Hepatocyte (in vitro differentiated cells): Measurements from ENCODE around the gene FCMR. TPM values are rescaled to one million over a fixed set of nuclear protein-coding genes. Genes with fewer than 3 reads are reported as not detected.

Experiments
- DNase-seq: peaks from one replicate; pipeline ENCODE4 v3.0.0-alpha.2; 2016; ENCODE audit warnings: low spot score
- H2AFZ ChIP-seq: fragments of 200-600 bp; sonication (generic); 2 replicates; pipeline ENCODE4 v1.6.0; 2016; ENCODE audit warnings: antibody characterized with exemption, mild to moderate bottlenecking
- H3K27ac ChIP-seq: fragments of 200-600 bp; sonication (generic); 2 replicates; pipeline ENCODE4 v1.5.1; 2016; ENCODE audit warnings: mild to moderate bottlenecking
- H3K27me3 ChIP-seq: fragments of 200-600 bp; sonication (generic); 2 replicates; pipeline ENCODE4 v1.6.1; 2016
- H3K36me3 ChIP-seq: fragments of 200-600 bp; sonication (generic); replicated peaks from 2 replicates; pipeline ENCODE4 v1.5.1; 2016; ENCODE audit warnings: low read depth; ENCODE audit not compliant: insufficient read depth
- H3K4me1 ChIP-seq: fragments of 200-600 bp; sonication (generic); 2 replicates; pipeline ENCODE4 v1.5.1; 2016; ENCODE audit warnings: mild to moderate bottlenecking, moderate library complexity; ENCODE audit not compliant: insufficient read depth
- H3K4me2 ChIP-seq: fragments of 200-600 bp; sonication (generic); 2 replicates; pipeline ENCODE4 v1.6.0; 2016
- H3K4me3 ChIP-seq: fragments of 200-600 bp; sonication (generic); 2 replicates; pipeline ENCODE4 v1.5.1; 2016; ENCODE audit warnings: mild to moderate bottlenecking
- H3K79me2 ChIP-seq: fragments of 200-600 bp; sonication (generic); 2 replicates; pipeline ENCODE4 v1.6.0; 2017; ENCODE audit warnings: mild to moderate bottlenecking
- H3K9me2 ChIP-seq: fragments of 200-600 bp; sonication (generic); replicated peaks from 2 replicates; pipeline ENCODE4 v1.6.0; 2017; ENCODE audit warnings: mild to moderate bottlenecking; ENCODE audit not compliant: insufficient read depth
- H3K9me3 ChIP-seq: fragments of 200-600 bp; sonication (generic); 2 replicates; pipeline ENCODE4 v1.5.1; 2016; ENCODE audit warnings: low read depth, mild to moderate bottlenecking
- H4K20me1 ChIP-seq: fragments of 200-600 bp; sonication (generic); 2 replicates; pipeline ENCODE4 v1.6.0; 2016; ENCODE audit warnings: mild to moderate bottlenecking; ENCODE audit not compliant: insufficient read depth, poor library complexity, severe bottlenecking
- CTCF ChIP-seq: fragments of 200-600 bp; sonication (generic); IDR thresholded peaks from 2 replicates; pipeline ENCODE4 v1.5.1; 2016; ENCODE audit warnings: antibody characterized with exemption, mild to moderate bottlenecking; ENCODE audit not compliant: poor library complexity
- EZH2 ChIP-seq: fragments of 200-600 bp; sonication (generic); IDR thresholded peaks from 2 replicates; pipeline ENCODE4 v1.6.1; 2016; ENCODE audit warnings: antibody characterized with exemption, mild to moderate bottlenecking, borderline replicate concordance
- EZH2phosphoT487 ChIP-seq: fragments of 200-600 bp; sonication (generic); IDR thresholded peaks from one replicate; pipeline ENCODE4 v1.6.1; 2018; ENCODE audit warnings: antibody characterized with exemption, mild to moderate bottlenecking, low read depth, moderate library complexity; ENCODE audit not compliant: unreplicated experiment, severe bottlenecking
- WGBS: methylation state at CpG from one replicate; pipeline ENCODE4 v1.1.6; 2016; ENCODE audit warnings: low lambda C conversion rate; ENCODE audit errors: missing lambda C conversion rate; 5-methylcytosine and 5-hydroxymethylcytosine counted together
- polyA plus RNA-seq: library from polyadenylated mRNA; unstranded; fragments of >200 nt; fragmentation: Nextera tagmentation; extraction: Ambion mirVana; gene quantifications from 2 replicates; pipeline ENCODE4 v1.2.1, GENCODE V29; 2016
- total RNA-seq: library from RNA; depleted of rRNA; stranded (reverse); fragments of >200 nt; gene quantifications from 2 replicates; pipeline ENCODE4 v1.2.3, GENCODE V29; 2014

Gene FCMR
- total and polyA plus RNA-seq, 2 experiments from 2014 or later: 0.71 to 0.97 TPM

GRCh38 chr1:206886831-206887230 is 34.9 kb downstream of the FCMR start:
- H3K36me3 ChIP-seq: no peaks in the 10 kb centered on the region
- peaks cover 3% of the 10 kb centered on the region for H3K4me1 ChIP-seq
- no peak overlapping the region for H3K27ac ChIP-seq
- WGBS: 96% methylated on average over 1 of the region's 1 CpG
- H3K4me2 ChIP-seq: no peak overlapping the region
- TF ChIP-seq CTCF: no peak
- TF ChIP-seq EZH2phosphoT487: no peak
- no peak for TF ChIP-seq EZH2
- no peaks in the 10 kb centered on the region for H4K20me1 ChIP-seq
- no peak overlapping the region for H2AFZ ChIP-seq
- H3K79me2 ChIP-seq: no peaks in the 10 kb centered on the region
- H3K4me3 ChIP-seq: no peak overlapping the region
- peaks cover 12% of the 10 kb centered on the region for H3K27me3 ChIP-seq
- DNase-seq: no peak
- H3K9me2 ChIP-seq: no peaks in the 10 kb centered on the region
- no peaks in the 10 kb centered on the region for H3K9me3 ChIP-seq

- TF ChIP-seq EZH2: no peak
- TF ChIP-seq EZH2phosphoT487: no peak
- TF ChIP-seq CTCF: no peak
- no peaks in the 10 kb centered on the region for H3K9me3 ChIP-seq
- no peaks in the 10 kb centered on the region for H4K20me1 ChIP-seq
- H3K4me1 ChIP-seq: peaks cover 3% of the 10 kb centered on the region
- no peak for DNase-seq
- no peak overlapping the region for H3K4me2 ChIP-seq
- H3K9me2 ChIP-seq: no peaks in the 10 kb centered on the region
- WGBS: 68% methylated on average over 3 of the region's 3 CpGs
- H3K36me3 ChIP-seq: no peaks in the 10 kb centered on the region
- peaks cover 9% of the 10 kb centered on the region for H3K27me3 ChIP-seq
- no peaks in the 10 kb centered on the region for H3K79me2 ChIP-seq
- no peak overlapping the region for H3K27ac ChIP-seq
- no peak overlapping the region for H3K4me3 ChIP-seq
- no peak overlapping the region for H2AFZ ChIP-seq
Observed at GRCh38 chr1:206885341-206886060, 36.2 kb downstream of the FCMR start.

GRCh38 chr1:206883876-206884275 is 37.9 kb downstream of the FCMR start:
- no peaks in the 10 kb centered on the region for H4K20me1 ChIP-seq
- peaks cover 9% of the 10 kb centered on the region for H3K27me3 ChIP-seq
- no peaks in the 10 kb centered on the region for H3K79me2 ChIP-seq
- no peak overlapping the region for H2AFZ ChIP-seq
- H3K4me2 ChIP-seq: no peak overlapping the region
- no peak for TF ChIP-seq CTCF
- no peak for TF ChIP-seq EZH2phosphoT487
- TF ChIP-seq EZH2: no peak
- no peak overlapping the region for H3K27ac ChIP-seq
- H3K4me1 ChIP-seq: no peaks in the 10 kb centered on the region
- no peak overlapping the region for H3K4me3 ChIP-seq
- WGBS: 86% methylated on average over 2 of the region's 2 CpGs
- no peaks in the 10 kb centered on the region for H3K9me2 ChIP-seq
- no peaks in the 10 kb centered on the region for H3K9me3 ChIP-seq
- no peak for DNase-seq
- H3K36me3 ChIP-seq: no peaks in the 10 kb centered on the region
